IMR-90 (cell line): ENCODE data around the gene CDX1. TPM values are rescaled to one million over a fixed set of nuclear protein-coding genes. Genes with fewer than 3 reads are reported as not detected.
A peak's percentile ranks its signal among the peaks of the same experiment; 100 is the strongest.

ENCODE experiments used
- ATAC-seq: fragments of 200-7000 bp; cut with Tn5 transposase; 2 replicates; pipeline ENCODE4 v1.9.1; 2020; ENCODE audit warnings: low read depth, mild to moderate bottlenecking, moderate library complexity
- BruUV-seq: library from RNA; stranded (reverse); fragments of 400-500 nt; replicated peaks from 2 replicates; lab custom pipeline; 2021; lab: Mats Ljungman, UMichigan
- CTCF ChIA-PET: fragments of 300-600 bp; formaldehyde crosslinking; extraction: SDS; loops from one replicate; lab custom pipeline; 2021; ENCODE audit warnings: antibody characterized with exemption; lab: Yijun Ruan, JAX
- POLR2A ChIA-PET: fragments of 300-600 bp; sonication (Branson Sonifier 250); formaldehyde crosslinking; loops from one replicate; lab custom pipeline; 2022; ENCODE audit warnings: antibody characterized with exemption; ENCODE audit not compliant: unreplicated experiment; lab: Charles Lee
- DNase-seq: peaks from one replicate; pipeline ENCODE4 v3.0.0; 2013
- H2AFZ ChIP-seq: replicated peaks from 2 replicates; pipeline ENCODE3; 2013; ENCODE audit warnings: low read length, mild to moderate bottlenecking; ENCODE audit not compliant: poor library complexity
- H2AK5ac ChIP-seq: 2 replicates; pipeline ENCODE4 v1.6.1; 2013; ENCODE audit warnings: low read depth, low read length, inconsistent platforms
- H2AK9ac ChIP-seq: replicated peaks from 2 replicates; pipeline ENCODE3; 2013; ENCODE audit warnings: mild to moderate bottlenecking, low read depth, low read length, moderate library complexity; ENCODE audit not compliant: poor library complexity
- H2BK120ac ChIP-seq: 2 replicates; pipeline ENCODE4 v1.6.1; 2013; ENCODE audit warnings: low read depth, low read length, inconsistent platforms
- H2BK15ac ChIP-seq: 3 replicates; pipeline ENCODE4 v1.6.1; 2013; ENCODE audit warnings: low read depth, low read length, inconsistent platforms
- H2BK20ac ChIP-seq: 2 replicates; pipeline ENCODE4 v1.6.1; 2013; ENCODE audit warnings: low read depth, mild to moderate bottlenecking, inconsistent platforms, low read length, moderate library complexity
- H2BK5ac ChIP-seq: 2 replicates; pipeline ENCODE4 v1.6.1; 2013; ENCODE audit warnings: mild to moderate bottlenecking, low read depth, low read length, inconsistent platforms; ENCODE audit not compliant: poor library complexity, severe bottlenecking
- H3K14ac ChIP-seq: replicated peaks from 2 replicates; pipeline ENCODE4 v1.6.1; 2013; ENCODE audit warnings: low read depth, low read length, inconsistent platforms
- H3K18ac ChIP-seq: 2 replicates; pipeline ENCODE4 v1.6.1; 2013; ENCODE audit warnings: low read depth, low read length, control low read depth
- H3K23ac ChIP-seq: 2 replicates; pipeline ENCODE4 v1.6.1; 2013; ENCODE audit warnings: low read depth, low read length, inconsistent platforms
- H3K27ac ChIP-seq: 2 replicates; pipeline ENCODE4 v1.5.1; 2013; ENCODE audit warnings: mild to moderate bottlenecking, control low read depth, low read length; ENCODE audit not compliant: insufficient read depth
- H3K27me3 ChIP-seq: 2 replicates; pipeline ENCODE4 v1.6.1; 2013; ENCODE audit warnings: low read length; ENCODE audit not compliant: control insufficient read depth, insufficient read depth
- H3K36me3 ChIP-seq: 2 replicates; pipeline ENCODE4 v1.6.1; 2013; ENCODE audit warnings: low read length, mixed read lengths; ENCODE audit not compliant: control insufficient read depth, insufficient read depth
- H3K4ac ChIP-seq: 2 replicates; pipeline ENCODE4 v1.6.1; 2013; ENCODE audit warnings: low read depth, low read length, inconsistent platforms
- H3K4me1 ChIP-seq: 2 replicates; pipeline ENCODE4 v1.6.1; 2013; ENCODE audit warnings: low read length, mixed read lengths; ENCODE audit not compliant: control insufficient read depth, insufficient read depth
- H3K4me2 ChIP-seq: 2 replicates; pipeline ENCODE4 v1.6.1; 2013; ENCODE audit warnings: low read depth, mild to moderate bottlenecking, control low read depth, low read length, moderate library complexity
- H3K4me3 ChIP-seq: 2 replicates; pipeline ENCODE4 v1.5.1; 2013; ENCODE audit warnings: low read depth, mild to moderate bottlenecking, control low read depth, low read length, moderate library complexity; ENCODE audit not compliant: insufficient read depth
- H3K56ac ChIP-seq: 2 replicates; pipeline ENCODE4 v1.6.1; 2013; ENCODE audit warnings: low read length, inconsistent platforms; ENCODE audit not compliant: insufficient read depth; ENCODE audit errors: extremely low read depth
- H3K79me1 ChIP-seq, 2 experiments: 2 replicates each; pipeline ENCODE4 v1.6.1; 2013; ENCODE audit warnings: low read length in 2 of 2, inconsistent platforms in 1 of 2, low read depth in 1 of 2
- H3K9ac ChIP-seq: 2 replicates; pipeline ENCODE4 v1.6.1; 2013; ENCODE audit warnings: low read depth, low read length, control low read depth
- H3K9me1 ChIP-seq: 2 replicates; pipeline ENCODE4 v1.6.1; 2013; ENCODE audit warnings: low read length, inconsistent platforms; ENCODE audit not compliant: insufficient read depth
- H3K9me3 ChIP-seq: 2 replicates; pipeline ENCODE4 v1.6.1; 2013; ENCODE audit warnings: low read length; ENCODE audit not compliant: control insufficient read depth, insufficient read depth
- H4K20me1 ChIP-seq: 2 replicates; pipeline ENCODE4 v1.6.1; 2013; ENCODE audit warnings: low read length, inconsistent platforms; ENCODE audit not compliant: insufficient read depth
- H4K5ac ChIP-seq: 2 replicates; pipeline ENCODE4 v1.6.1; 2013; ENCODE audit warnings: mild to moderate bottlenecking, low read depth, low read length, control low read depth
- H4K8ac ChIP-seq, 2 experiments: 2 replicates each; pipeline ENCODE4 v1.6.1; 2013; ENCODE audit warnings: low read depth in 2 of 2, low read length in 2 of 2, control low read depth in 1 of 2, inconsistent platforms in 1 of 2
- H4K91ac ChIP-seq: 2 replicates; pipeline ENCODE4 v1.6.1; 2013; ENCODE audit warnings: low read depth, low read length, inconsistent platforms; ENCODE audit not compliant: insufficient read depth
- BHLHE40 ChIP-seq: fragments of 150-350 bp; IDR thresholded peaks from 2 replicates; pipeline ENCODE4 v1.6.1; 2016; ENCODE audit warnings: mild to moderate bottlenecking, low read depth, low read length
- CEBPB ChIP-seq: IDR thresholded peaks from 2 replicates; pipeline ENCODE4 v1.6.1; 2012; ENCODE audit warnings: low read depth, low read length, improper control_type of control experiment
- CHD1 ChIP-seq: IDR thresholded peaks from 2 replicates; pipeline ENCODE4 v1.6.1; 2012; ENCODE audit warnings: low read depth, low read length, improper control_type of control experiment
- FOS ChIP-seq: fragments of 150-350 bp; IDR thresholded peaks from 2 replicates; pipeline ENCODE4 v1.6.1; 2016; ENCODE audit warnings: low read depth, low read length
- MAFK ChIP-seq: IDR thresholded peaks from 2 replicates; pipeline ENCODE4 v1.6.1; 2012; ENCODE audit warnings: low read depth, low read length, improper control_type of control experiment
- POLR2A ChIP-seq: IDR thresholded peaks from 2 replicates; pipeline ENCODE4 v1.6.1; 2012; ENCODE audit warnings: mild to moderate bottlenecking, low read depth, low read length
- SMC3 ChIP-seq: fragments of 150-350 bp; IDR thresholded peaks from 2 replicates; pipeline ENCODE4 v1.6.1; 2016; ENCODE audit warnings: low read depth, mild to moderate bottlenecking, antibody characterized with exemption, low read length, moderate library complexity
- WGBS, 2 experiments: methylation state at CpG; one replicate each; pipeline versions ENCODE4 v1.1.5 to v1.1.7; 2013; ENCODE audit warnings: missing lambda C conversion rate in 2 of 2; ENCODE audit not compliant: insufficient read length in 1 of 2; ENCODE audit errors: extremely low coverage in 2 of 2; 5-methylcytosine and 5-hydroxymethylcytosine counted together
- dilution Hi-C: fragments of 300-500 bp; cut with HindIII; formaldehyde crosslinking; loops from one replicate; pipeline ENCODE4 v1.14.3; 2018; ENCODE audit warnings: low sequenced_read_pairs; ENCODE audit not compliant: unreplicated experiment
- in situ Hi-C: fragments of 300-500 bp; cut with MboI; formaldehyde crosslinking; loops from 3 replicates; pipeline ENCODE4 v1.14.3; 2019; ENCODE audit warnings: low sequenced_read_pairs, inconsistent platforms, mixed read lengths
- intact Hi-C: fragments of 100-400 bp; cut with micrococcal nuclease; formaldehyde crosslinking; loops from 2 replicates; pipeline ENCODE4 v1.10.0; 2022
- polyA plus RNA-seq, 3 experiments: library from polyadenylated mRNA; depleted of rRNA; stranded (reverse); fragments of >200 nt; gene quantifications; 2 replicates each; pipeline ENCODE4 v1.2.3, GENCODE V29; 2012; ENCODE audit warnings: low replicate concordance in 1 of 3
- total RNA-seq: library from RNA; depleted of rRNA; stranded (reverse); fragments of >200 nt; gene quantifications from 2 replicates; pipeline ENCODE4 v1.2.3, GENCODE V29; 2012
- TF ChIP-seq, protein P1 (sequence below): conservative IDR thresholded peaks from 2 replicates; pipeline ENCODE4 v1.5.1; 2012; ENCODE audit warnings: mild to moderate bottlenecking, low read depth, low read length, improper control_type of control experiment

CDX1 gene
- total and polyA plus RNA-seq, 2 of the 4 experiments (the other 2 are of a cell fraction) = 0.18 to 0.24 TPM

DNA sequence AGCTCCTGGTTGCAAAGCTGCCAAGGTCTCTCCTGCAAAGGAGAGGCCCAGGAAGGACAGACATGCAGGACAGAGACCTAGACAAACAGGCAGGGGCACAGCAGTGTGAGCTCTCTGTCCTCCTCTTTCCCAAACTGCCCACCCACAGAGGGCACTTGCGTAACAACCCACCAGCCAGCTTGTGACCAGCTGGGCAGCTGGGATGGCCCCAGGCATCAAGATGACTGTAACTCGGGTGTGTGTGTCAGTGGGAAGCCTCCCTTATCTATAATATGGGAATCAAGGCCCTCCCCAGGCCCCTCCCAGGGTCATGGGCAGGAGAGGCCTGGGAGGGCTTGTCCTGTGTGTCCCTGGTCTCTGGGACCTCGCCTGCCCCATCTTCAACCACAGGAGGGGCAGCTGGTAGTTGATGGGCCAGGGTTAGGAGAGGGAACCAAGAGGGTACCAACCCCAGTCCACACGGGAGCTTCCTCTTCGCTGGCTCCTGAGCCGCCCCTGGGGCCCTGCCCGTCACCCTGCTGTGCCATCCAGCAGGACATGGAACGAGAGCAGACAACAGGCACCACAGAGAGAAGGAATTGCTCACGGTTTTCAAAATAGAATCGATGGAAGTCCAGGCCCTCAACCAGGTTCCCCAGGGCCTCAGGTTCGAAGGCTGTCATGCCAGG lies 61.2 kb downstream of the CDX1 start:
- H2BK120ac ChIP-seq = no peak overlapping the region
- no TSS peak for BruUV-seq
- H3K4me1 ChIP-seq = peaks cover 3% of the 10 kb centered on the region; the same call in 1 of the 2 replicates
- TF ChIP-seq, protein P1, sequence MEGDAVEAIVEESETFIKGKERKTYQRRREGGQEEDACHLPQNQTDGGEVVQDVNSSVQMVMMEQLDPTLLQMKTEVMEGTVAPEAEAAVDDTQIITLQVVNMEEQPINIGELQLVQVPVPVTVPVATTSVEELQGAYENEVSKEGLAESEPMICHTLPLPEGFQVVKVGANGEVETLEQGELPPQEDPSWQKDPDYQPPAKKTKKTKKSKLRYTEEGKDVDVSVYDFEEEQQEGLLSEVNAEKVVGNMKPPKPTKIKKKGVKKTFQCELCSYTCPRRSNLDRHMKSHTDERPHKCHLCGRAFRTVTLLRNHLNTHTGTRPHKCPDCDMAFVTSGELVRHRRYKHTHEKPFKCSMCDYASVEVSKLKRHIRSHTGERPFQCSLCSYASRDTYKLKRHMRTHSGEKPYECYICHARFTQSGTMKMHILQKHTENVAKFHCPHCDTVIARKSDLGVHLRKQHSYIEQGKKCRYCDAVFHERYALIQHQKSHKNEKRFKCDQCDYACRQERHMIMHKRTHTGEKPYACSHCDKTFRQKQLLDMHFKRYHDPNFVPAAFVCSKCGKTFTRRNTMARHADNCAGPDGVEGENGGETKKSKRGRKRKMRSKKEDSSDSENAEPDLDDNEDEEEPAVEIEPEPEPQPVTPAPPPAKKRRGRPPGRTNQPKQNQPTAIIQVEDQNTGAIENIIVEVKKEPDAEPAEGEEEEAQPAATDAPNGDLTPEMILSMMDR = no peak
- TF ChIP-seq BHLHE40 = no peak
- no peak for TF ChIP-seq MAFK
- TF ChIP-seq CHD1 = no peak
- TF ChIP-seq SMC3 = 0 out of 2 replicates have a peak, but pooled peaks have one; percentile 6
- TF ChIP-seq FOS = no peak
- TF ChIP-seq POLR2A = no peak
- peak; percentile 93 for TF ChIP-seq CEBPB
- 70% methylated on average over 3 of the region's 11 CpGs; no CpG with 5 or more reads in 1 of the 2 experiments for WGBS, 2 experiments
- DNase-seq = peak; percentile 43
- H4K8ac ChIP-seq = no peak overlapping the region
- no peak overlapping the region for H4K5ac ChIP-seq
- H3K27me3 ChIP-seq = no peaks in the 10 kb centered on the region
- H3K56ac ChIP-seq = no peak overlapping the region
- peaks cover 7% of the 10 kb centered on the region for H3K9me1 ChIP-seq
- H2BK15ac ChIP-seq = no peak overlapping the region
- H4K20me1 ChIP-seq = no peaks in the 10 kb centered on the region
- no peak overlapping the region for H3K4me2 ChIP-seq
- intact Hi-C loops (loop anchor here (2.0 kb wide), 1 partner anchor 209 kb away; no protein-coding TSS in a partner anchor), in situ Hi-C loops (no loop called here), dilution Hi-C loops (no loop called here)
- H3K9ac ChIP-seq = no peak overlapping the region
- CTCF ChIA-PET = interaction anchor here (0.6 to 0.8 kb wide), 2 partner anchors 9 to 122 kb away, joined by 3 read pairs; no protein-coding TSS in a partner anchor
- H2BK5ac ChIP-seq = no peak overlapping the region
- H2AK9ac ChIP-seq = peak overlapping the region; percentile 31
- ATAC-seq = peak; percentile 60
- H3K27ac ChIP-seq = no peak overlapping the region
- H3K4me3 ChIP-seq = no peak overlapping the region
- H4K91ac ChIP-seq = no peak overlapping the region
- POLR2A ChIA-PET = no interaction called here
- H3K9me3 ChIP-seq = no peaks in the 10 kb centered on the region
- H2BK20ac ChIP-seq = no peak overlapping the region
- no peak overlapping the region for H3K18ac ChIP-seq
- H3K4ac ChIP-seq = no peak overlapping the region
- H2AFZ ChIP-seq = no peak overlapping the region
- no peak overlapping the region for H3K14ac ChIP-seq
- H3K79me1 ChIP-seq = no peaks in the 10 kb centered on the region
- H3K36me3 ChIP-seq = no peaks in the 10 kb centered on the region
- H3K23ac ChIP-seq = no peak overlapping the region
- no peak overlapping the region for H2AK5ac ChIP-seq
